ENCODE results near the gene FGR. TPM values are rescaled to one million over a fixed set of nuclear protein-coding genes. Genes with fewer than 3 reads are reported as not detected.

The FGR gene
- total and polyA plus RNA-seq, 2 of the 13 experiments (the other 11 are each of a cell fraction or from before 2014, with no cell fraction given), result not detected

- TF ChIP-seq ADNP (CRISPR knock-in tag; IDR thresholded peaks at IDR 0.05) (no peak), ZNF891 (CRISPR knock-in tag; IDR thresholded peaks at IDR 0.05) (no peak), CHD2 (IDR thresholded peaks at IDR 0.05; ENCODE audit: low read depth, low read length) (no peak), E2F5 (CRISPR knock-in tag; conservative IDR thresholded peaks at IDR 0.05) (no peak), IRF2 (CRISPR knock-in tag; IDR thresholded peaks at IDR 0.05) (no peak)
These were observed 46.4 kb downstream of the FGR start (continued) for GRCh38 chr1:27588256-27589232.

- ChIA-PET POLR2A (interaction anchor here (1.1 to 1.6 kb wide), 2 partner anchors 15 to 17 kb away, joined by 3 to 5 read pairs; no protein-coding TSS in a partner anchor), CTCF (ENCODE audit: low intra/inter-chr PET ratio, low total read pairs) (no interaction called here)
- DNase-seq (ENCODE audit: low spot score), result no peak
- BruUV-seq (replicated peaks), result no TSS peak
- Histone ChIP-seq H3K36me3 (replicated peaks in 1 of 2; ENCODE audit: control insufficient read depth in 1 of 2, insufficient read depth in 2 of 2, low read length in 2 of 2) (peaks cover 0 to 2% of the 10 kb centered on the region in 2 experiments; a peak in 1 of 5 replicates), H3K9me3 (ENCODE audit: low read length) (no peaks in the 10 kb centered on the region), H3K79me2 (ENCODE audit: insufficient read depth, low read length) (peaks cover 8% of the 10 kb centered on the region), H3K27me3 (ENCODE audit: control insufficient read depth in 1 of 2, insufficient read depth in 2 of 2, low read length in 2 of 2) (no peaks in the 10 kb centered on the region), H3K4me3 (replicated peaks in 1 of 3; ENCODE audit: insufficient read depth in 1 of 3, low read depth in 2 of 3, low read length in 3 of 3) (no peak overlapping the region), H3K4me2 (ENCODE audit: low read depth, low read length) (no peak overlapping the region), H3K27ac (ENCODE audit: extremely low read length, insufficient read depth, low read length) (no peak overlapping the region), H3K9ac (ENCODE audit: insufficient read depth, low read depth, low read length) (no peak overlapping the region), H4K20me1 (ENCODE audit: insufficient read depth, low read length) (peaks cover 15% of the 10 kb centered on the region; the same call in 1 of the 2 replicates), H2AFZ (ENCODE audit: low read length) (no peak overlapping the region), H3K4me1 (ENCODE audit: insufficient read depth, low read length) (peaks cover 86% of the 10 kb centered on the region)
- no peak for FAIRE-seq
- WGBS (ENCODE audit: low lambda C conversion rate), result 17% methylated on average over 3 of the region's 3 CpGs
- in situ Hi-C loops (cut with HindIII; ENCODE audit: extremely low pct_ligation_motif_present, low pct_unique_long_range_greater_than_20kb), result no loop called here
- TF ChIP-seq ZNF652 (CRISPR knock-in tag; IDR thresholded peaks at IDR 0.05; ENCODE audit: borderline replicate concordance, low read depth) (peak; percentile 87), ZNF768 (CRISPR knock-in tag; IDR thresholded peaks at IDR 0.05) (peak; percentile 92), CCDC6 (CRISPR knock-in tag; IDR thresholded peaks at IDR 0.05) (no peak)
- intact Hi-C loops (cut with micrococcal nuclease; ENCODE audit: unreplicated experiment), result loop anchor here (1.0 kb wide), 1 partner anchor 11 kb away; no protein-coding TSS in a partner anchor
- ATAC-seq, result no peak
These were observed 49.3 kb downstream of the FGR start for GRCh38 chr1:27585684-27586083.
